ENCODE results near the gene TBL1Y. TPM values are rescaled to one million over a fixed set of nuclear protein-coding genes. Genes with fewer than 3 reads are reported as not detected.
"Not testable (repeated sequence)": the region's sequence is repeated elsewhere in the genome, so short reads cannot be mapped to it uniquely, and the experiment has no call there.

TBL1Y gene
- polyA plus RNA-seq, 1 donor from 2014 or later: not detected

DNA sequence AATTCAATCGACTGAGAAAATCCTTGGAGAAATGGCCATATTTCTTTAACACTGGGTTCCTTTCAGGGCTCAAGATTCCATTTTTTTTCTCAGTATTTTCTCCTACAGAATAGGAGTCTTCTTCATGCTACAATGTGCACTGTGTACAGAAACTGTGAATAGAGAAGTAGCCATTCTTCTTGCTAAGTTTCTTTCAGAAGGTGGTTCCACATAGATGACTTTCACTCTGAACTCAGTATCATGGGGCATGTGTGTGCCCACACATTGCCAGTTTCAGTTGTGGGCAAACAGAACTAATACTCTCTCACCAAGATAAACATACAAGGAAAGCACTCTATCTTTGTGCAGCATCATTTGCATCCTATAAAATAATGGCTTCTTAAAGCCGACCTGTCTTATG is 89.4 kb downstream of the TBL1Y start:
- H3K4me3 Mint-ChIP-seq: no peak overlapping the region
- H3K36me3 Mint-ChIP-seq: no peaks in the 10 kb centered on the region
- no peaks in the 10 kb centered on the region for H3K4me1 Mint-ChIP-seq
- H3K27me3 Mint-ChIP-seq: no peaks in the 10 kb centered on the region
- H3K9me3 Mint-ChIP-seq: no peaks in the 10 kb centered on the region
- H3K27ac Mint-ChIP-seq: no peak overlapping the region

DNA sequence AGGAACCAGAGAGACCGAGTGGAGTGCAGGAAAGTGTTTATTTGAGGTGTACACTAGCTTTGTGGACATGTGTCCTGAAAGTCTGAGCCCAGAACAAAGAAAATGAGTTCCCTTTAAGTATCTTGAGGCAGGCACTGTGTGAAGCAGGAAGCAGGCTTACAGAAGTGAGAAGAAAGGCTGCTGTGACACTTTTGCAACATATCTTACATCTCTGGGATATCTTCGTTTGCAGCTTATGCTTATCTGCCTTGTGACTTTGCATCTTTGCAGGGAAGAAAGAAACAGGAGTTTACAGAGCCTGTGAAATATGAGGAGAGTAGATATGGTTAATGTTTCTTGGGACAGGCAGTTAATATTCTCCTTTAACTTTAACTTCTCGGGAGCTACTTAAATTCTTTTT is 92.1 kb downstream of the TBL1Y start:
- Mint-ChIP-seq H3K4me3 (no peak overlapping the region), H3K27me3 (no peaks in the 10 kb centered on the region), H3K36me3 (no peaks in the 10 kb centered on the region), H3K4me1 (no peaks in the 10 kb centered on the region), H3K9me3 (no peaks in the 10 kb centered on the region), H3K27ac (no peak overlapping the region)

DNA sequence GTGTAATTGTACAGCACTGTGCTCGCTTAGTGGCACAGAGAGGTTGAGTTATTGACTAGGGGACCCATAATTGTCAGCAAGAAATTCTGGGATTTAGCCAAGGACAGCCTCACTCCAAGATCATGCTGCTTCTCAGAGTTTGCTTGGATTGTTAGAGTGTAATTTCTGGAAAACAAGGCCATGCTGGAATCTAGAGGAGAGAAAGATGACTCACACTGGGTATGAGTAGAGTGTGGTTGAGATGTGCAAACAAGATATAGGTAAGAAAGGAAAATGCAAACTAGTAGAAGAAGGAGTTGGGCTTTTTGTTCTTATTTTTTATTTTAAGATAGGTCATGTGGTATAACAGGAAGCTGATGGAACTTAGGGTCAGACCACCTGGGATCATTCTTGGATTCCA is 97.4 kb downstream of the TBL1Y start:
- no peak overlapping the region for H3K27ac Mint-ChIP-seq
- H3K4me3 Mint-ChIP-seq: no peak overlapping the region
- H3K36me3 Mint-ChIP-seq: no peaks in the 10 kb centered on the region
- no peaks in the 10 kb centered on the region for H3K9me3 Mint-ChIP-seq
- H3K27me3 Mint-ChIP-seq: no peaks in the 10 kb centered on the region
- no peaks in the 10 kb centered on the region for H3K4me1 Mint-ChIP-seq

DNA sequence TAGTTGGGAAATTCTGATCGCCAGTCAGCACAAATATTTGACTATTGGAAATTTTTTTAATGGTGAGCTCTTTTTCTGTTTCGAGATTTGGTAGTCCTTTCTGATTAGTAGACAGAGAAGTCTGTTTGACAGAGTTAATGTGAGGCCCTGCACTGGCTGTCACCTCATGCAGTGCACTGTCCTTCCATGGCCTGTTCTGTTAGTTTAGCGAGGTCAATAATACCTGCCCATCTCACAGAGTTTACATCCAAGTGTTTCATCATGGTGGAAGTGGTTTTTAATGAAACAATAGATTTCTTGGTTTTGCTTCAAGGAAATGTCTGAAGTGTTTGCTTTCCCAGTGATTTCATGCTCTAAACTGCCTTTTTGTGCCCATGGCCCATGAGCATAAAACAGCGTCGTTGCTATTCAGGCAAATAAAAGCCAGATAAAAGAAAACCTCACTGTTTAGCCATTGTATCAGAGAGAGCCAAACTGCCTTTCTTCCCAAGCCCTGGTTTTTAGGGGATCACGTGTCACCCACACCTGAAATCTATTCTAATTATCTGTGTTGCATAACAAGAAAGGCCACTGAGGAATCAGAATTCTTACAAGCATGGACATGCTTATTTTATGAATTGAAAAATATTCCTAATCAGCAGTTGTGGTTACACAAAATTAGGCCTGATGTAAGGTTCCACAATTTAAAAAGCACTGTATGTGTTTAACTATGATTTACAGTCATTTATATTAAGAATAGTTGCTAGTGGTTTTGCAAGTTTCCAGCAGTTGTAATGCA is 98.3 kb downstream of the TBL1Y start:
- Mint-ChIP-seq H3K27me3 (no peaks in the 10 kb centered on the region), H3K4me1 (no peaks in the 10 kb centered on the region), H3K4me3 (no peak overlapping the region), H3K36me3 (no peaks in the 10 kb centered on the region), H3K27ac (no peak overlapping the region), H3K9me3 (no peaks in the 10 kb centered on the region)

DNA sequence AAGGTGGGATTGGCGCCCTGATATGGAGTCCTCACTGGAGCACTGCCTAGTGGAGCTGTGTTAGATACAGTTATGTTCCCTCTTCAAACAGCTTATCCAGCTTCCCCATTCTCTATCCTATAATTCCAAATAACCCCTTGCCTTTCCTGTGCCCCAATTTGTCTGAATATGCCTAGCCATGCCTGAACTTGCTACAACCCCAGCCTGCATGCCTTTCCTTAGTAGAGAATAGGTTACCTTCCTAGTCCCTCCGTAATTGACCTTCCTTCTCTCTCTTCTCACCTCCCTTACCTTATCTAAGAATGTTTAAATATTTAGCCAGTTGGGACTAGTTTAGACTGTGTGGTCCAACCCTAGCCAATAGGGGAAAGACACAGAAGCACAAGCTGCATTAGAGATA is 102.6 kb downstream of the TBL1Y start:
- Mint-ChIP-seq H3K4me1 (no peaks in the 10 kb centered on the region), H3K4me3 (no peak overlapping the region), H3K27me3 (no peaks in the 10 kb centered on the region), H3K36me3 (no peaks in the 10 kb centered on the region), H3K9me3 (no peaks in the 10 kb centered on the region), H3K27ac (no peak overlapping the region)

DNA sequence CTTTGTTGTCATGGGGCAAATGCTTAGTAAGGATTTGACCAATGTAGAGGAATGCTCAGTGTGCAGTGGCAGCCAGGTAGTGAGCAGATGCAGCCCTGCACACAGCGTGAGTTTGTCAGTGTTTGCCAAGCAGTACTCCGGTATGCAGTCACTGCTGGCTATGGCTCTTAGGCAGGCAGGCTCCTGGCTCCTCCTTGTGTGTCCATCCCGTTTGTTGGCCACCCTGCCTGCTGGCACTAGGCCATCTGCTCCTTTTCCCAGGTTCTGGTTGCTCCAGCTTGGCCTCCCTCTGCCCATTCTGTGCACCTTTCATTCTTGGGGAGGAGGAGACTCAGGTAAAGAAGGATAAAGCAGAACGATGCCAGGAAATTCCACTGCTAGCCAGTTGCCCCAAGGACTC is 106.0 kb downstream of the TBL1Y start:
- no peaks in the 10 kb centered on the region for H3K36me3 Mint-ChIP-seq
- H3K27ac Mint-ChIP-seq: no peak overlapping the region
- no peaks in the 10 kb centered on the region for H3K4me1 Mint-ChIP-seq
- H3K27me3 Mint-ChIP-seq: no peaks in the 10 kb centered on the region
- H3K9me3 Mint-ChIP-seq: no peaks in the 10 kb centered on the region
- H3K4me3 Mint-ChIP-seq: no peak overlapping the region

DNA sequence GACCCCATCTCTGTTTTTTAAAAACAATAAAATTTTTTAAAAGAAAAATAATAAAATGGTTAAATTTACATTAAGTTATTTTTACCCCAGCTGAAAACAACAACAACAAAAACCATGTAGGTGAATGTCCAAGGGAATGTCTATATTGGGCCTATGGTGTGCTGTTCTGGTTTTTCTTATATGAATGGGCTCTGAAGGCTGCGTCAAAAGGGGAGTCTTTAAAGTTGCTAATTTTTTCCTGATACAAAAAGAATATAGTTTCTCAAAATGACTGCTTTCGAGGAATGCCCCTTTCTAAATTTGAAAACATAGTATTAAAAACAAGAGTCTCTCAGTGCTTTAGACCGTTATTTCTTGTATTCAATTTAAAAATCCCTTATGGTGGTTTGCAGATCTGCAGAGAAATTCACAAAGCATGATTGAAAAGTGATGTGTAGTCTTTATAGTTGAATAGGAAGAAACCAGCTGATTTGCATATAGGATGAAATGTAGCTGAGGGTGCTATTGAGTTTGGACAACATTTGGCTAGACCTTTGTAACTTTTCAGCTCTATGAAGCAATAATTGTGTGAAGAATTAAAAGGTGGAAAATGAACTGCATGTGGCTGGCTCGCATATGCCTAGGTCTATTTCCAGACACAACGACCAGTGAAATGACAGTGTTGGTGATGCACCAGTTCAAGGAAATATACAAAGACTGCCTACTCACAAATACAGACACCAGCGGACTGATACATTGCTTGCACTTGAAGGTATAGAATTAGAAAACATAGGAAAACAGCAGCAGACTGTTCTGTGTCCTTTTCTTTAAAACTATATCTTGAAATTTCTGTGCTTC is 107.0 kb downstream of the TBL1Y start:
- Mint-ChIP-seq H3K4me1 (no peaks in the 10 kb centered on the region), H3K9me3 (no peaks in the 10 kb centered on the region), H3K4me3 (no peak overlapping the region), H3K36me3 (no peaks in the 10 kb centered on the region), H3K27me3 (no peaks in the 10 kb centered on the region), H3K27ac (no peak overlapping the region)

DNA sequence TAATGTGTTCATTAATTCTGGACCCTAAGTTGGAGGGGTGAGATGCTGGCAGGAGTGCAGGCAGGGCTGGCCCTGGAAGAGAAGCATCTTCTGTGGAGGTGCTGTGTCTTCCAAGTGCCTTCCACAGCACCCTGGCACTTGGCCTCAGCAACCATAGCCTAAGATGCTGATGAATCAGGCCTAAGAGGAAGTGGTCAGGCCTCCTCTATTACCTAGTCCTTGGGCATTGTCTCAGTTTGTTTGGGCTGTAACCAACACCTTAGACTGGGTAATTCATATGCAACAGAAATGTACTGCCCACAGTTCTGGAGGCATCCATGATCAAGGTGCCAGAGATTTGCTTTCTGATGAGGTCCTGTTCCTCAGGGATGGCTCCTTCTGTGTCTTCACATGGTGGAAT is 128.5 kb downstream of the TBL1Y start:
- Mint-ChIP-seq H3K4me1 (no peaks in the 10 kb centered on the region), H3K27ac (no peak overlapping the region), H3K36me3 (no peaks in the 10 kb centered on the region), H3K9me3 (no peaks in the 10 kb centered on the region), H3K27me3 (no peaks in the 10 kb centered on the region), H3K4me3 (no peak overlapping the region)

DNA sequence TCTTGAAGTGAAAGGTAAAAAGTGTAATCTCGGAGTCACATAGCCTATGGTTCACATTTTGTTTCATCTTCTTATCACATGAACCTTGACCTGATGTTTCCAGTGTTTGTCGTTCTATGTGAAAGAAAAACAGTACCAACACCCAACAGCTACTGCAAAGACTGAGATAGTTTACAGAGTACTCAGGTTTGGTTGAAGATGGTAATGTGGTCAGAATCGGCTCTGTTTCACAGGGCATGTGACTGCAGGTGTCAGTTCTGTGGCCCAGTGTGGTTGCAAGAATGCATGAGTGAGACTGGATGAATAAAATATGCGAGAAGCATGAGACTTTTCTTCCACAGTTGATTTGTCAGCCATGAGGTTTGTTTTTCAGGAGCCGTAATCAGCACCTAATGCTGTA is 130.2 kb downstream of the TBL1Y start:
- no peaks in the 10 kb centered on the region for H3K4me1 Mint-ChIP-seq
- no peaks in the 10 kb centered on the region for H3K27me3 Mint-ChIP-seq
- H3K36me3 Mint-ChIP-seq: no peaks in the 10 kb centered on the region
- H3K27ac Mint-ChIP-seq: no peak overlapping the region
- no peaks in the 10 kb centered on the region for H3K9me3 Mint-ChIP-seq
- no peak overlapping the region for H3K4me3 Mint-ChIP-seq

DNA sequence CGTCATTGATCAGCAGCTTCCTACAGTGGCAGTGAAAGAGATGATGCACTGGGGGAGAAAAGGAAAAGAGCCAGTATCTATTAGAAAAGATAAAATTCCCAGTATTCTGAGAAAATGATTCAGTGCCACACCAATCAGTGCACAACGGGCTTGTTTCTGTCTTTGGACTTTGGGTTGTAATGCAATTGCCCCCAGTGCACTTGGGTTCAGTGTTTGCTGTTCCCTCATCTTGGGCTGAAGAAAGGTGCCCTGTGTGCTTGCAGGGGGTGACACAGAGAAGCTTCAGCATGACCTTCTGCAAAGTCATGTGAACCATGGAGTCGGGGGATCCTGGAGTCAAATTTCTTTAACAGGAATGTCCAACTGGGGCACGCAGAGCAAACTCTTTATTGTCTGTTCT is 131.5 kb downstream of the TBL1Y start:
- Mint-ChIP-seq H3K27ac (no peak overlapping the region), H3K9me3 (no peaks in the 10 kb centered on the region), H3K36me3 (no peaks in the 10 kb centered on the region), H3K4me1 (no peaks in the 10 kb centered on the region), H3K27me3 (no peaks in the 10 kb centered on the region), H3K4me3 (no peak overlapping the region)

DNA sequence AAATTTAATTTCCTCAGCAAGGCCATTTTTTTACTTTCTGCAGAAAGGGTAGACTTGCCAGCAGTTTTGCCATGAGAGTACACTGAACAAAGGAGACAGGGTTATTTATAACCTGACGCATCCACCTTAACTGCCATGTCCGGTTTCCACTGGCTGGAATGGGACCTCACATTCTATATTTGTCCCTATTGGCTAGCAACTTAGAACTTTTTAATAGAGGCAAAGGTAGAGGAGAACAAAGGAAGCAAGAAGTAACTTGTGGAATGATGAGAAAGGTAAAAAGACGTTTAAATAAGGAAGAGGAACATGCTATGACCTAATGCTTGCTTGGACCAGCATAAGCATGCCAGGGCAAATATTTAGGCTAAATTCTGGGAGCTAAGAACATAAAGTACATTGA is 142.0 kb downstream of the TBL1Y start:
- not testable (repeated sequence) for H3K4me1 Mint-ChIP-seq, H3K9me3 Mint-ChIP-seq, H3K27ac Mint-ChIP-seq, H3K36me3 Mint-ChIP-seq, H3K27me3 Mint-ChIP-seq, H3K4me3 Mint-ChIP-seq

DNA sequence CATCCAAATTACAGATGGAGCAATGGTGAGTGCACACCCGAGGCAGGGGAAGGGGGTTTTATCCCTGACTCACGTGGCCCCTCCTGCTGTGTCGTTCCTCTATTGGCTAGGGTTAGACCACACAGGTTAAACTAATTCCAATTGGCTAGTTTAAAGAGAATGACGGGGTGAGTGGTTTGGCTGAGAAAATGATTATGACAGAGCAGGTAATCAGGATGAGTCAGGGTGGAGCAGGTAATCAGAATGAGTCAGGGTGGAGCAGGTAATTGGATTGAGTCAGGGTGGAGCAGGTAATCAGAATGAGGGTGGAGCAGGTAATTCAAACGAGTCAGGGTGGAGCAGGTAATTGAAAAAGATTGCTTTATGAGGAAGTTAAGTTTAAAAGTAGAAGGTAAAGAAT is 146.4 kb downstream of the TBL1Y start:
- H3K4me1 Mint-ChIP-seq: no peaks in the 10 kb centered on the region
- H3K4me3 Mint-ChIP-seq: no peak overlapping the region
- H3K27me3 Mint-ChIP-seq: no peaks in the 10 kb centered on the region
- no peak overlapping the region for H3K27ac Mint-ChIP-seq
- no peaks in the 10 kb centered on the region for H3K36me3 Mint-ChIP-seq
- no peaks in the 10 kb centered on the region for H3K9me3 Mint-ChIP-seq

DNA sequence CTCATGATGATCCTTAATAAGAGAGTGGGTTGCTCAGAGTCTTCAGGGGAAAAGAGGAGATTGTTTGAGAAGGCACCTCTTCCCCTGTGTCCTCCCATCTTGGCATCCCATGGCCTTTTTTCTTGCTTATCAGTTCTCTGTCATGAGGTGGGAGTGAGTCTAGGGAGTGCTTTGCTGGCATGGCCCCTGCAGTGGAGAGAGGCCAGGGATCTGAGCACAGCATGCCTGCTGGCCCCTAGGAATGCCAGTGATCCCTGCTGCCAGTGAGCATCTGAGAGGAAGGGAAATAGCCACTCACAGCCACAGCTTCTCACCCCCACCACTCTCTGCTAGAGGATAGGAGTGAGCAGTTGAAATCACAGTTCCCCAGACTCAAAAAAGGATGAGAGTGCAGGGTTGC is 168.2 kb downstream of the TBL1Y start:
- Mint-ChIP-seq H3K4me3 (no peak overlapping the region), H3K27ac (no peak overlapping the region), H3K4me1 (no peaks in the 10 kb centered on the region), H3K36me3 (no peaks in the 10 kb centered on the region), H3K9me3 (no peaks in the 10 kb centered on the region), H3K27me3 (no peaks in the 10 kb centered on the region)

DNA sequence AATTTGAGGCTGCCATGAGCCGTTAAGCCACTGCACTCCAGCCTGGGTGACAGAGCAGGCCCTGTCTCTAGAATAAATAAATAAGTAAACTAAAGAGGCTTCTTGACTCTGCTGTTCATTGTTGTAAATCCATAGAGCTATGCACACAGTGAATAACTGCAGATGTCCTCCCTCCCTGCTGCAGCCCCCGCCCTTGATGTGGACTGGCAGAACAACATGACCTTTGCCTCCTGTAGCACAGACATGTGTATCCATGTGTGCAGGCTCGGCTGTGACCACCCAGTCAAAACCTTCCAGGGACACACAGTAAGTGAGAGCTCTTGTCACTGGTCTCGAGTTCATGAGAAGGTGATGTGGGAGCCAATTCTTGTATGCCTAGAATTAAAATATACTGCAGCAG is 170.1 kb downstream of the TBL1Y start:
- H3K27me3 Mint-ChIP-seq, H3K4me1 Mint-ChIP-seq, H3K36me3 Mint-ChIP-seq, H3K4me3 Mint-ChIP-seq, H3K27ac Mint-ChIP-seq, H3K9me3 Mint-ChIP-seq: not testable (repeated sequence)

DNA sequence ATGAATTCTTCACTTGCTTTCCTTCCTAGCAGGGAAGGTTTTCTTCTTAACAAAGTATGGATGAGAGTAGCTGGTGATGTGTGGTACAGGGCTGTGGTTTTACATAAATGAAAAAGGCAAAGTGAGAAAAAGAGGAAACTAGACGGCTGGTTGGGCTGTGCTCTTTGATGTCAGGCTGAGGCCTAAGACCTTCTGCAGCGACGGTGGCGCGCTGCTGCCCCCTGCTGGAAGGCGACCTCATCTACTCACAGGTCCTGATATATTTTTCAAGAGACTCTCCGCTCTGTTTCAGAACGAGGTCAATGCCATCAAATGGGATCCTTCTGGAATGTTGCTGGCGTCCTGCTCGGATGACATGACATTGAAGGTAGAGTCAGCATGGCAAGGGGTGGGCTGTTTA is 175.1 kb downstream of the TBL1Y start:
- Mint-ChIP-seq H3K9me3 (no peaks in the 10 kb centered on the region), H3K4me3 (no peak overlapping the region), H3K27me3 (no peaks in the 10 kb centered on the region), H3K27ac (no peak overlapping the region), H3K4me1 (no peaks in the 10 kb centered on the region), H3K36me3 (no peaks in the 10 kb centered on the region)

DNA sequence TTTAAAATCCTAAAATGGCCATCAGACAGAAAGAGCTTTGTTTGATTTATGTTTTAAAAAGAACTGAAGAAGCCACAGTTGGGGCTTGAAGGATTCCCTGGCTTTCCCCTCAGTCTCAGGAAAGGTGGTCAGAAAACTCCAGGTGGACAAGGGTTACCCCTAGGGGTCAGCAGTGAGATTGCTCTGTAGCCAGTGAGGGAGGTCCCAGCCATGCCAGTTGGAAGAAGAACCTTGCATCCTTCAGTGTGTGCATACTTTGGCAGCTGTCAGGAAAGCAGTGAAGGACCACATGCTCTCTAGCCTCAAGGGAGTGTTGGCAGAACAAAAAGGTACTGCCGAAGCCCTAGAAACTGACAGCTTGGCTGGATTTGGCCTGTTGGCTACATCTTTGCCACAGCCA is 182.3 kb downstream of the TBL1Y start:
- Mint-ChIP-seq H3K4me3 (no peak overlapping the region), H3K27me3 (no peaks in the 10 kb centered on the region), H3K27ac (no peak overlapping the region), H3K4me1 (no peaks in the 10 kb centered on the region), H3K36me3 (no peaks in the 10 kb centered on the region), H3K9me3 (no peaks in the 10 kb centered on the region)
